Erythroblast (primary cell): Measurements from ENCODE around the gene STMND1.
"Not testable (repeated sequence)": the region's sequence is repeated elsewhere in the genome, so short reads cannot be mapped to it uniquely, and the experiment has no call there.

Experiments used
- GATA1 ChIP-seq: IDR thresholded peaks from 2 replicates; pipeline ENCODE4 v1.6.1; 2011; ENCODE audit warnings: low read depth, mild to moderate bottlenecking, control low read depth, low read length, moderate library complexity
- POLR2A ChIP-seq: IDR thresholded peaks from 2 replicates; pipeline ENCODE4 v1.6.1; 2011; ENCODE audit warnings: mild to moderate bottlenecking, low read length

DNA sequence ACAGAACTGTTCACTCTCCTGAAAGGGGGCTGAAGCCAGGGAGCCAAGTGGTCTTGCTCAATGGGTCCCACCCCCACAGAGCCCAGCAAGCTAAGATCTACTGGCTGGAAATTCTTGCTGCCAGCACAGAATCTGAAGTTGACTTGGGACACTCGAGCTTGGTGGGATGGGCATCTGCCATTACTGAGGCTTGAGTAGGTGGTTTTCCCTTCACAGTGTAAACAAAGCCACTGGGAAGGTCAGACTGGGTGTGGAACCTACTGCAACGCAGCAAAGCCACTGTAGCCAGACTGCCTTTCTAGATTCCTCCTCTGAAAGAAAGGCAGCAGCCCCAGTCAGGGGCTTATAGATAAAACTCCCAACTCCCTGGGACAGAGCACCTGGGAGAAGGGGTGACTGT is 28.3 kb upstream of the STMND1 start:
- TF ChIP-seq POLR2A, GATA1: not testable (repeated sequence)
